Stomach (tissue), 4 donors: ENCODE measurements around the gene SLC35B4.

ENCODE experiments used
- EP300 ChIP-seq: sonication (generic); formaldehyde crosslinking; IDR thresholded peaks from one replicate; pipeline ENCODE4 v1.6.1; 2017; ENCODE audit warnings: antibody characterized with exemption
- TF ChIP-seq, protein P1 (sequence below), 7 experiments: fragments of 450-650 bp in 4 of 7; fragments of 200-600 bp in 3 of 7; sonication (generic) in 3 of 7; IDR thresholded peaks; one replicate each; pipeline ENCODE4 v1.5.1; 2016 to 2019; ENCODE audit warnings: antibody characterized with exemption in 7 of 7, control low read depth in 2 of 7, mild to moderate bottlenecking in 1 of 7

DNA sequence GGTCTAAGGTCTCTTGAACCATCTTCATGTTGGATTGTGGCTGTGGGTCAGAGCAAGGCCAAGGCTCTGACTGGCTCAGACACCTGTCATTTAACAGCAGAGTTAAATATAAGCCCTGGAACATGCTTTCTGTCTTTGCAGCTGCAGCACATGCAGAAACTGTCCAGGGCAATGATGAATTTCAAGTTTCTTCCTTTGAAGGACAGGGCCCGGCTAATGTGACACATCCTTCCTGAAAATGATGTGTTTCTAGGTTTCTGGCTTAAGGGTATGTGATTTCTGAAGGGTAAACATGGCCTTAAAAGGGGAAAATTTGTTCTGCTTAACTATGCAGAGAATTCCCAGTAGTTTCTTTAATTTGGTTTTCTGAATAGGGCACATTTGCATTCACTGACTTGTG, 34.0 kb upstream of the SLC35B4 start:
- TF ChIP-seq EP300, result no peak
- TF ChIP-seq, protein P1, sequence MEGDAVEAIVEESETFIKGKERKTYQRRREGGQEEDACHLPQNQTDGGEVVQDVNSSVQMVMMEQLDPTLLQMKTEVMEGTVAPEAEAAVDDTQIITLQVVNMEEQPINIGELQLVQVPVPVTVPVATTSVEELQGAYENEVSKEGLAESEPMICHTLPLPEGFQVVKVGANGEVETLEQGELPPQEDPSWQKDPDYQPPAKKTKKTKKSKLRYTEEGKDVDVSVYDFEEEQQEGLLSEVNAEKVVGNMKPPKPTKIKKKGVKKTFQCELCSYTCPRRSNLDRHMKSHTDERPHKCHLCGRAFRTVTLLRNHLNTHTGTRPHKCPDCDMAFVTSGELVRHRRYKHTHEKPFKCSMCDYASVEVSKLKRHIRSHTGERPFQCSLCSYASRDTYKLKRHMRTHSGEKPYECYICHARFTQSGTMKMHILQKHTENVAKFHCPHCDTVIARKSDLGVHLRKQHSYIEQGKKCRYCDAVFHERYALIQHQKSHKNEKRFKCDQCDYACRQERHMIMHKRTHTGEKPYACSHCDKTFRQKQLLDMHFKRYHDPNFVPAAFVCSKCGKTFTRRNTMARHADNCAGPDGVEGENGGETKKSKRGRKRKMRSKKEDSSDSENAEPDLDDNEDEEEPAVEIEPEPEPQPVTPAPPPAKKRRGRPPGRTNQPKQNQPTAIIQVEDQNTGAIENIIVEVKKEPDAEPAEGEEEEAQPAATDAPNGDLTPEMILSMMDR (IDR thresholded peaks at IDR 0.05), result no peak
